HG03280 (cell line): ENCODE data around the gene KDM1A.
"Not testable (repeated sequence)": the region's sequence is repeated elsewhere in the genome, so short reads cannot be mapped to it uniquely, and the experiment has no call there.

Experiments
- ATAC-seq: cut with Tn5 transposase; IDR thresholded peaks from one replicate; pipeline ENCODE4 v1.9.1; 2021; ENCODE audit warnings: mild to moderate bottlenecking, moderate library complexity; ENCODE audit not compliant: unreplicated experiment

Gene KDM1A

GRCh38 chr1:23010025-23010424 is 9.2 kb upstream of the KDM1A start:
- not testable (repeated sequence) for ATAC-seq

GRCh38 chr1:23013657-23014056 is 5.6 kb upstream of the KDM1A start:
- ATAC-seq = no peak

GRCh38 chr1:23018661-23019093 is 591 bp upstream of the KDM1A start:
- no peak for ATAC-seq

- ATAC-seq = peak; percentile 27
Measured at GRCh38 chr1:23019863-23020625, 776 bp downstream of the KDM1A start.

- no peak for ATAC-seq
Measured at GRCh38 chr1:23020706-23021405, 1.6 kb downstream of the KDM1A start.

GRCh38 chr1:23021834-23022233 is 2.6 kb downstream of the KDM1A start:
- no peak for ATAC-seq

- ATAC-seq = no peak
Measured at GRCh38 chr1:23023174-23023845, 4.0 kb downstream of the KDM1A start.

GRCh38 chr1:23026568-23026967 is 7.3 kb downstream of the KDM1A start:
- ATAC-seq = no peak

GRCh38 chr1:23027352-23027907 is 8.2 kb downstream of the KDM1A start:
- no peak for ATAC-seq

- ATAC-seq = no peak
Measured at GRCh38 chr1:23029337-23029736, 10.1 kb downstream of the KDM1A start.

GRCh38 chr1:23035823-23036452 is 16.7 kb downstream of the KDM1A start:
- no peak for ATAC-seq

- no peak for ATAC-seq
Measured at GRCh38 chr1:23037081-23037740, 17.9 kb downstream of the KDM1A start.

- ATAC-seq = no peak
Measured at GRCh38 chr1:23039308-23039826, 20.1 kb downstream of the KDM1A start.

GRCh38 chr1:23040509-23040908 is 21.2 kb downstream of the KDM1A start:
- no peak for ATAC-seq

GRCh38 chr1:23044035-23044434 is 24.8 kb downstream of the KDM1A start:
- no peak for ATAC-seq

GRCh38 chr1:23050201-23050600 is 30.9 kb downstream of the KDM1A start:
- no peak for ATAC-seq

GRCh38 chr1:23051290-23051909 is 32.1 kb downstream of the KDM1A start:
- no peak for ATAC-seq

GRCh38 chr1:23057301-23057700 is 38.0 kb downstream of the KDM1A start:
- ATAC-seq = no peak

GRCh38 chr1:23062271-23062670 is 43.0 kb downstream of the KDM1A start:
- ATAC-seq = no peak

- ATAC-seq = no peak
Measured at GRCh38 chr1:23065385-23065784, 46.1 kb downstream of the KDM1A start.
